Spinal cord (tissue), 4 donors: ENCODE results near the gene BUB1. TPM values are rescaled to one million over a fixed set of nuclear protein-coding genes. Genes with fewer than 3 reads are reported as not detected.

Experiments
- polyA plus RNA-seq, 2 donors: library from polyadenylated mRNA; unstranded; fragments of 120-200 nt; gene quantifications; one replicate each; pipeline ENCODE4 v1.2.1, GENCODE V29; 2013; ENCODE audit not compliant: insufficient read length in 2 of 2
- total RNA-seq, 2 donors: library from RNA; depleted of rRNA in 1 of 2; stranded (reverse); fragments of 120-200 nt in 1 of 2; fragments of >200 nt in 1 of 2; gene quantifications; one replicate each; pipeline versions ENCODE4 v1.2.3 to v1.2.4, GENCODE V29; 2013 to 2014

The BUB1 gene
- total and polyA plus RNA-seq, 4 donors, result 12.0 to 15.6 (median 13.8) TPM

Other genes with a start within 250 kb of the BUB1 start
- 1 to 10 TPM in 1 of 2 donors, under 1 TPM in 1; 0.89 to 2.6 TPM for gene LIMS4, start 205.2 kb downstream of the BUB1 start, total RNA-seq
- gene LIMS4, start 205.2 kb downstream of the BUB1 start, polyA plus RNA-seq, result 1 to 10 TPM in 1 of 2 donors, under 1 TPM in 1; 0.93 to 1.3 TPM
- 100 to 1,000 TPM in 1 of 2 donors, 10 to 100 TPM in 1; 36.2 to 121 TPM for gene RGPD6, start 100.8 kb downstream of the BUB1 start, total RNA-seq
- 10 to 100 TPM; 34.6 to 42.0 TPM for gene RGPD6, start 100.8 kb downstream of the BUB1 start, polyA plus RNA-seq
- under 1 TPM; 0.06 to 0.40 TPM for gene ACOXL, start 54.5 kb upstream of the BUB1 start, total RNA-seq
- gene ACOXL, start 54.5 kb upstream of the BUB1 start, polyA plus RNA-seq, result under 1 TPM; 0.13 to 0.45 TPM